GM13976 (cell line): Measurements from ENCODE around the gene WWP2.

Source experiments
- DNase-seq: peaks from one replicate; pipeline ENCODE4 v3.0.0; 2012; ENCODE audit warnings: low spot score
- CTCF ChIP-seq: IDR thresholded peaks from 2 replicates; pipeline ENCODE4 v1.5.1; 2012; ENCODE audit warnings: borderline replicate concordance, mild to moderate bottlenecking; ENCODE audit not compliant: insufficient read depth; ENCODE audit errors: extremely low read depth, missing control alignments, control extremely low read depth
- in situ Hi-C: fragments of 300-500 bp; cut with MboI; formaldehyde crosslinking; loops from one replicate; pipeline ENCODE4 v1.12.0; 2022; ENCODE audit warnings: low sequenced_read_pairs, mixed read lengths, inconsistent platforms; ENCODE audit not compliant: unreplicated experiment

Gene WWP2

GRCh38 chr16:69894676-69895075 lies 132.5 kb downstream of the WWP2 start:
- in situ Hi-C loops: no loop called here
- DNase-seq: no peak
- no peak for TF ChIP-seq CTCF

- in situ Hi-C loops: no loop called here
- no peak for TF ChIP-seq CTCF
- DNase-seq: no peak
Observed at GRCh38 chr16:69903865-69904415, 141.8 kb downstream of the WWP2 start.

- TF ChIP-seq CTCF: no peak
- no peak for DNase-seq
- in situ Hi-C loops: no loop called here
Observed at GRCh38 chr16:69904495-69905170, 142.5 kb downstream of the WWP2 start.

- in situ Hi-C loops: no loop called here
- no peak for TF ChIP-seq CTCF
- no peak for DNase-seq
Observed at GRCh38 chr16:69905171-69905555, 143.0 kb downstream of the WWP2 start.

- no peak for DNase-seq
- no peak for TF ChIP-seq CTCF
- in situ Hi-C loops: no loop called here
Observed at GRCh38 chr16:69906838-69907401, 144.8 kb downstream of the WWP2 start.

- no peak for DNase-seq
- no peak for TF ChIP-seq CTCF
- in situ Hi-C loops: no loop called here
Observed at GRCh38 chr16:69909043-69909442, 146.9 kb downstream of the WWP2 start.
